GM18870 (cell line): ENCODE results near the gene VARS2.
A peak's percentile ranks its signal among the peaks of the same experiment; 100 is the strongest.
"Not testable (repeated sequence)": the region's sequence is repeated elsewhere in the genome, so short reads cannot be mapped to it uniquely, and the experiment has no call there.

ENCODE experiments used
- ATAC-seq: cut with Tn5 transposase; IDR thresholded peaks from one replicate; pipeline ENCODE4 v1.9.1; 2021; ENCODE audit warnings: moderate library complexity; ENCODE audit not compliant: unreplicated experiment

VARS2 gene

GRCh38 chr6:30914076-30914853 lies at the start of gene VARS2:
Gene VARS2 (plus strand): TSS chr6:30914238. CDS start chr6:30914837, 599 bp downstream.
- peak; percentile 51 for ATAC-seq

- no peak for ATAC-seq
Observed at GRCh38 chr6:30864325-30864724, 49.7 kb upstream of the VARS2 start.

GRCh38 chr6:30869241-30869749 lies 44.7 kb upstream of the VARS2 start:
- not testable (repeated sequence) for ATAC-seq

GRCh38 chr6:30870546-30870945 lies 43.5 kb upstream of the VARS2 start:
- ATAC-seq = no peak

- no peak for ATAC-seq
Observed at GRCh38 chr6:30871592-30872183, 42.4 kb upstream of the VARS2 start.

- ATAC-seq = no peak
Observed at GRCh38 chr6:30873137-30873640, 40.8 kb upstream of the VARS2 start.

GRCh38 chr6:30873795-30874194 lies 40.2 kb upstream of the VARS2 start:
- not testable (repeated sequence) for ATAC-seq

GRCh38 chr6:30875244-30876038 lies 38.6 kb upstream of the VARS2 start:
- ATAC-seq = no peak

- no peak for ATAC-seq
Observed at GRCh38 chr6:30876039-30876730, 37.9 kb upstream of the VARS2 start.

GRCh38 chr6:30877419-30878262 lies 36.4 kb upstream of the VARS2 start:
- ATAC-seq = no peak

GRCh38 chr6:30879684-30880427 lies 34.2 kb upstream of the VARS2 start:
- no peak for ATAC-seq

- ATAC-seq = no peak
Observed at GRCh38 chr6:30880698-30881252, 33.3 kb upstream of the VARS2 start.

- no peak for ATAC-seq
Observed at GRCh38 chr6:30881392-30882203, 32.4 kb upstream of the VARS2 start.

GRCh38 chr6:30882204-30882758 lies 31.8 kb upstream of the VARS2 start:
- ATAC-seq = no peak

GRCh38 chr6:30882759-30883684 lies 31.0 kb upstream of the VARS2 start:
- no peak for ATAC-seq

GRCh38 chr6:30883685-30884520 lies 30.1 kb upstream of the VARS2 start, which contains the start of gene DDR1:
Gene DDR1 (plus strand): TSS chr6:30884519. CDS start chr6:30888730, 4,211 bp downstream.
- ATAC-seq = no peak
